HG03460 (cell line): ENCODE data around the gene MECR.
"Not testable (repeated sequence)": the region's sequence is repeated elsewhere in the genome, so short reads cannot be mapped to it uniquely, and the experiment has no call there.

ENCODE experiments used
- ATAC-seq: cut with Tn5 transposase; IDR thresholded peaks from one replicate; pipeline ENCODE4 v1.9.1; 2021; ENCODE audit not compliant: unreplicated experiment

MECR gene

GRCh38 chr1:29172415-29172939 is 58.3 kb downstream of the MECR start:
- no peak for ATAC-seq

DNA sequence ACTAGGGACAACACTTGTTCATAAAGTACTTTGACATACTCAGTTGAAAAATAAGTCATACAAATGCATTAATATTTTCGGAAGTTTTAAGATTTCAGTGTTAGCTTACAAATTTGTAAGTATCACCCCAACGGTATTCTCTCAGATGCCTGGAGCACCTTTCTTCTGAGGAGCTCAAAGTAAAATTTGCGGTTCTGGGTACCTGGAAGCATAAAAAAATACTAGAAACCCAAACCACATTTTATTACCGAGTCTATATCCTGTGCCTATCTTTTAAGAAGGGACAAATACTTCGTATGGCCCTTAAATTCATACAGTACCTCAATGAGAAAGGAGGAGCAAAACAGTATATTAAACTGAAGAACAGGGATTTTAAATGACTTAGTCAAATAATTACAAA is 59.2 kb downstream of the MECR start:
- no peak for ATAC-seq

GRCh38 chr1:29171089-29171488 is 59.6 kb downstream of the MECR start:
- no peak for ATAC-seq

GRCh38 chr1:29169976-29170375 is 60.8 kb downstream of the MECR start:
- no peak for ATAC-seq

DNA sequence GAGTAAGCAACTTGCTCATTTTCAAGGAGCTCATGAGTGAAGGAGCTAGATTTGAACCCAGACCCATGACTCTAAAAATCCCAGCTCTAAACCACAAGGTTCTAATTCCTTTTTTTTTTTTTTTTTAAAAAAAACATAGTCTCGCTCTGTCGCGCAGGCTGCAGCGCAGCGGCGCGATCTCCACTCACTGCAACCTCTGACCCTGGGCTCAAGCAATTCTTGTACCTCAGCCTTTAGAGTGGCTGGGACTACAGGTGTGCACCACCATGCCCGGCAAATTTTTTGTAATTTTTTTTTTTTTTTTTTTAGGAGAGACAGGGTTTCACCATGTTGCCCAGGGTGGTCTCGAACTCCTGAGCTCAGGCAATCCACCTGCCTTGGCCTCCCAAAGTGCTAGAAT is 62.8 kb downstream of the MECR start:
- ATAC-seq, result no peak

GRCh38 chr1:29166291-29166878 is 64.3 kb downstream of the MECR start:
- no peak for ATAC-seq

GRCh38 chr1:29164588-29164987 is 66.1 kb downstream of the MECR start:
- no peak for ATAC-seq

GRCh38 chr1:29162476-29163138 is 68.1 kb downstream of the MECR start:
- ATAC-seq, result no peak

DNA sequence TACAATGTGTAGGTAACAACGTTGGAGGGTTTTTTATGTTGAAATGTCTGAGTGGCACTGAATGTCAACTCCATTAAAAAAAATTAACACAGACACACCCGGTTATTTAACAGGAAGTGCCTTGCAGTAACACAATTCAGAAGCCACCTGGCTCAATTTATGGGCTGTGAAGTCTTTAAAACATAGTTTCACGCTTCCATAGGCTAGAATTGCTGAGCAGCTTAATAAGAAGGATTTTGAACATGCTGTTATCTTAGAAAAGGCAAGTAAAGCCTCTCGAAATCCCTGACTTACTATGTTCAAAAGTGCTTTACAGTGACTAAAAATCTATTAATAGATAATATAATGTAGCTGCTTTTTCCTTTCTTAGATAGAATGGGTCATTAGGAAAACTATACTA is 68.7 kb downstream of the MECR start:
- ATAC-seq, result no peak

DNA sequence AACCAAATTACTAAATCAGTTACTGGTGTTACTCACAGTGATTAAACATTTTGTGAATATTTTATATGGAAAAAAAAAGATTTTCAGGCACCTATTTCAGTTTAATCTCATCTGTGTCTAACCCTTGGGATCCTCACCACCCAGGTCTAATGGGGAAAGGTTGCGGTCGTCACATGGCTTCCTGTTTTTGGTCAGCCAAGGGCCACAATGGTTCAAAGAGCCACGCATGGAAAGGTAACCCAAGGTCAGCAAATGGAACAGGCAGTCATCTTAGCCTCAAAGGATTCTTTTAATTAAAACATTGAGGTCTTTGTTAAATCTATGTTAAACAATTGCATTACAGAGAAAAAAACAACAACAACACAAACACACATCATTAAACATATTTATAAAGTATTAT is 71.0 kb downstream of the MECR start:
- no peak for ATAC-seq

GRCh38 chr1:29157269-29157601 is 73.5 kb downstream of the MECR start:
- no peak for ATAC-seq

- ATAC-seq, result no peak
Measured at GRCh38 chr1:29156543-29157268, 74.0 kb downstream of the MECR start.

- no peak for ATAC-seq
Measured at GRCh38 chr1:29152046-29152805, 78.5 kb downstream of the MECR start.

DNA sequence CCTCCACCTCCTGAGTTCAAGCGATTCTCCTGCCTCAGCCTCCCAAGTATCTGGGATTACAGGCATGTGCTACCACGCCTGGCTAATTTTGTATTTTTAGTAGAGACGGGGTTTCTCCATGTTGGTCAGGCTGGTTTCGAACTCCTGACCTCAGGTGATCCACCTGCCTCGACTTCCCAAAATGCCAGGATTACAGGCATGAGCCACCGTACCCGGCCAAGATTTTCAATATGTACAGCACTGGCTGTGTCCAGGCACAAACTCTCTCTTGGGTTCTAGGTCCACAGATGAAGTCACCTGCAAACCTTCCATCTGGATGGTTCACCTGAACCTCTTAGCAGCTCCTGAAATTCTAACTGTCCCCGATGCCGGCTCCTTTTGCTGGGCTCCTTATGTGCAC is 80.4 kb downstream of the MECR start:
- not testable (repeated sequence) for ATAC-seq

- ATAC-seq, result no peak
Measured at GRCh38 chr1:29148656-29149491, 81.9 kb downstream of the MECR start.

GRCh38 chr1:29145739-29146437 is 84.8 kb downstream of the MECR start:
- no peak for ATAC-seq

DNA sequence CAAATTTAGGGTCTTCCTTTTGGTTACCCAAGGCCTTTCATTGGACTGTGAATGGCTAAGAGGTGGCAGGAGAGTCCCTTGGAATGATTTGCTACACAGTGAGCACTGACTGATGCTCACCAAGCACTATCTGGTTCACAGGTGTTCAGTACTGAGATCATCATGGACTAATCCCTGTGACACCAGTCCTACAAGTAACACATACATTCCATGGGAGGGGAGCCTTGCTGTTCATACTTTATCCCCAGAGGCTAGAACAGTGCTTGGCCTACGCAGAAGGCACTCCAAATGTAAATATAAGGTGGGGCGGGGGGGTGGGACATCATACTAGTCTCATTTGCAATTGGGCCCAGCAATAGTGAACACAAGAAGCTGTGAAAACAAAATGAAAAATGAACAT is 86.6 kb downstream of the MECR start:
- ATAC-seq, result no peak

DNA sequence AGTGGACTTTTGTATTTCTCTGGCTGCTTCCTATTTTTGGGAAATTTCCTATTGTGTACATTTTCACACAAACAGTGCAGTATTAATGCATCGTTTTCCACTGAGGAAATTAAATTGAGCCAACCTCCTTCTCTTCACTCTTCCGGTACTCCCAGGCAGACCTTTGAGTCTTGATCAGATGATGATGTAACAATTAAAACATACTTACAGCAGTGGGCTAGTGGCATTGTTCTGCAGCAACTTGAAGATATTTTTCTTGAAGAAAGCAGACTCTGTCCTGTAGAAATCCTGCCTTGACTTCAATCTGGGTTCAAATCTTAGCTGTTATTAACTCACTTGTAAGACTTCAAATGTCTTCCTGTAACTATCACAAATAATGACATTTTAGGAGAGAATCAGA is 88.0 kb downstream of the MECR start:
- ATAC-seq, result no peak
